ENCODE measurements around the gene LSG1.

GRCh38 chr3:194705227-194705626, 33.2 kb upstream of the LSG1 start:
- TF ChIP-seq CTCF (IDR thresholded peaks at IDR 0.05; ENCODE audit: insufficient read depth, low read length, poor library complexity, severe bottlenecking), result no peak
- TF ChIP-seq EZH2phosphoT487 (conservative IDR thresholded peaks at IDR 0.05; ENCODE audit: low read length), result no peak
